ENCODE results near the gene KIDINS220. TPM values are rescaled to one million over a fixed set of nuclear protein-coding genes. Genes with fewer than 3 reads are reported as not detected.
A peak's percentile ranks its signal among the peaks of the same experiment; 100 is the strongest.

The KIDINS220 gene
- total and polyA plus RNA-seq, 9 of the 15 experiments (the other 6 are each of a cell fraction or from before 2014, with no cell fraction given) = 15.2 to 48.0 (median 34.4) TPM

DNA sequence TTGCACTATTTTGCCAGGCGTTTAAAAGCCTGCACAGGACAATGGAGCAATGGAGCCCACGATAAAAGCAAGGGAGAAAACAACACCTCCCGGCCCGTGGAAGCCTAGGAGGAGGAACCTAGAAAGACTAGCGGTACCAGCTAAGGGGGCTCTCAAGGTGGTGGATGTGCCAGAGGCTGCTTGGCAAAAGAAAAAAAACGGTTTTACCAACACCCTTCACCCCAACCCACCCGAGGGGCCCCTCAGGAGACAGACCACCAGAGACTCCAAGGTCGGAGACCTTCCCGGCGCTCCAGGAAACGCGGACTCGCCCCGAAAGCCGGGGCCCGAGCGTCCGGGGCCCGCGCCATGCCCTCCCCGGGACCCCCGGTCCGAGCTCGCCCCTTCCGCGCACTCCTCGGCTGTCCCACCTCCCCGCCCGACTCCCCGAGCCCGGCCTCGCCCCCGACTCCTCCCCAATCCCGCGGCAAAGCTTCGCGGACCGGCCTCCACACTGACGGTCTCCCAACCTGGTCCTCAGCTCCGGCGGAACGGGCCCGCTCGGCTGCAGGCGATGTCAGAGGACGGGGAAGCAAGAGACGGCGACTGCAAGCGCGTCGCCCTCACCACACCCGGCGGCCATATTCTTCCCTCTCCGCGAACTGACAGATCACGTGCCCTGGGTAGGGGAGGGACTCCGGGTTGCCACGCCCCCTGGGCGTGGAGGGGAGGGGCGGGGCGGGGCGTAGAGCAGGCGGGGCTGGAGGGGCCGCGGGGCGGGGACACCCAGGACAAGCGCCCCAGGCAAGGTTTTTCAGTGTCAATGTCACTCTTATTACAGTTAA, at the start of gene KIDINS220 (continued):
- TF ChIP-seq, protein P1, sequence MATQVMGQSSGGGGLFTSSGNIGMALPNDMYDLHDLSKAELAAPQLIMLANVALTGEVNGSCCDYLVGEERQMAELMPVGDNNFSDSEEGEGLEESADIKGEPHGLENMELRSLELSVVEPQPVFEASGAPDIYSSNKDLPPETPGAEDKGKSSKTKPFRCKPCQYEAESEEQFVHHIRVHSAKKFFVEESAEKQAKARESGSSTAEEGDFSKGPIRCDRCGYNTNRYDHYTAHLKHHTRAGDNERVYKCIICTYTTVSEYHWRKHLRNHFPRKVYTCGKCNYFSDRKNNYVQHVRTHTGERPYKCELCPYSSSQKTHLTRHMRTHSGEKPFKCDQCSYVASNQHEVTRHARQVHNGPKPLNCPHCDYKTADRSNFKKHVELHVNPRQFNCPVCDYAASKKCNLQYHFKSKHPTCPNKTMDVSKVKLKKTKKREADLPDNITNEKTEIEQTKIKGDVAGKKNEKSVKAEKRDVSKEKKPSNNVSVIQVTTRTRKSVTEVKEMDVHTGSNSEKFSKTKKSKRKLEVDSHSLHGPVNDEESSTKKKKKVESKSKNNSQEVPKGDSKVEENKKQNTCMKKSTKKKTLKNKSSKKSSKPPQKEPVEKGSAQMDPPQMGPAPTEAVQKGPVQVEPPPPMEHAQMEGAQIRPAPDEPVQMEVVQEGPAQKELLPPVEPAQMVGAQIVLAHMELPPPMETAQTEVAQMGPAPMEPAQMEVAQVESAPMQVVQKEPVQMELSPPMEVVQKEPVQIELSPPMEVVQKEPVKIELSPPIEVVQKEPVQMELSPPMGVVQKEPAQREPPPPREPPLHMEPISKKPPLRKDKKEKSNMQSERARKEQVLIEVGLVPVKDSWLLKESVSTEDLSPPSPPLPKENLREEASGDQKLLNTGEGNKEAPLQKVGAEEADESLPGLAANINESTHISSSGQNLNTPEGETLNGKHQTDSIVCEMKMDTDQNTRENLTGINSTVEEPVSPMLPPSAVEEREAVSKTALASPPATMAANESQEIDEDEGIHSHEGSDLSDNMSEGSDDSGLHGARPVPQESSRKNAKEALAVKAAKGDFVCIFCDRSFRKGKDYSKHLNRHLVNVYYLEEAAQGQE (IDR thresholded peaks at IDR 0.05; ENCODE audit: borderline replicate concordance) = peak; percentile 44
- TF ChIP-seq, protein P1 (CRISPR knock-in tag; IDR thresholded peaks at IDR 0.05; ENCODE audit: low read depth) = no peak
- TF ChIP-seq TCF7 (IDR thresholded peaks at IDR 0.05; ENCODE audit: borderline replicate concordance) (no peak), ZNF589 (CRISPR knock-in tag; IDR thresholded peaks at IDR 0.05; ENCODE audit: low read depth) (no peak), YY1 (IDR thresholded peaks at IDR 0.05; ENCODE audit: borderline replicate concordance in 1 of 3, control insufficient read depth in 1 of 3, extremely low read depth in 1 of 3, insufficient read depth in 3 of 3, insufficient read length in 1 of 3, insufficient replicate concordance in 2 of 3, low read depth in 1 of 3, low read length in 2 of 3) (peak; percentile 74 to 96 (median 91)), RB1 (IDR thresholded peaks at IDR 0.05; ENCODE audit: low read depth) (0 out of 2 replicates have a peak, but pooled peaks have one; percentile 49), POLR2AphosphoS5 (IDR thresholded peaks at IDR 0.05; ENCODE audit: control insufficient read depth, insufficient read depth, low read depth, low read length) (peak; percentile 80), PHF8 (IDR thresholded peaks at IDR 0.05; ENCODE audit: borderline replicate concordance, low read length) (peak; percentile 87; the same call in 1 of the 2 replicates)
- TF ChIP-seq, protein P2, sequence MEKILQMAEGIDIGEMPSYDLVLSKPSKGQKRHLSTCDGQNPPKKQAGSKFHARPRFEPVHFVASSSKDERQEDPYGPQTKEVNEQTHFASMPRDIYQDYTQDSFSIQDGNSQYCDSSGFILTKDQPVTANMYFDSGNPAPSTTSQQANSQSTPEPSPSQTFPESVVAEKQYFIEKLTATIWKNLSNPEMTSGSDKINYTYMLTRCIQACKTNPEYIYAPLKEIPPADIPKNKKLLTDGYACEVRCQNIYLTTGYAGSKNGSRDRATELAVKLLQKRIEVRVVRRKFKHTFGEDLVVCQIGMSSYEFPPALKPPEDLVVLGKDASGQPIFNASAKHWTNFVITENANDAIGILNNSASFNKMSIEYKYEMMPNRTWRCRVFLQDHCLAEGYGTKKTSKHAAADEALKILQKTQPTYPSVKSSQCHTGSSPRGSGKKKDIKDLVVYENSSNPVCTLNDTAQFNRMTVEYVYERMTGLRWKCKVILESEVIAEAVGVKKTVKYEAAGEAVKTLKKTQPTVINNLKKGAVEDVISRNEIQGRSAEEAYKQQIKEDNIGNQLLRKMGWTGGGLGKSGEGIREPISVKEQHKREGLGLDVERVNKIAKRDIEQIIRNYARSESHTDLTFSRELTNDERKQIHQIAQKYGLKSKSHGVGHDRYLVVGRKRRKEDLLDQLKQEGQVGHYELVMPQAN (IDR thresholded peaks at IDR 0.05; ENCODE audit: borderline replicate concordance) = peak; percentile 89
- TF ChIP-seq, protein P3, sequence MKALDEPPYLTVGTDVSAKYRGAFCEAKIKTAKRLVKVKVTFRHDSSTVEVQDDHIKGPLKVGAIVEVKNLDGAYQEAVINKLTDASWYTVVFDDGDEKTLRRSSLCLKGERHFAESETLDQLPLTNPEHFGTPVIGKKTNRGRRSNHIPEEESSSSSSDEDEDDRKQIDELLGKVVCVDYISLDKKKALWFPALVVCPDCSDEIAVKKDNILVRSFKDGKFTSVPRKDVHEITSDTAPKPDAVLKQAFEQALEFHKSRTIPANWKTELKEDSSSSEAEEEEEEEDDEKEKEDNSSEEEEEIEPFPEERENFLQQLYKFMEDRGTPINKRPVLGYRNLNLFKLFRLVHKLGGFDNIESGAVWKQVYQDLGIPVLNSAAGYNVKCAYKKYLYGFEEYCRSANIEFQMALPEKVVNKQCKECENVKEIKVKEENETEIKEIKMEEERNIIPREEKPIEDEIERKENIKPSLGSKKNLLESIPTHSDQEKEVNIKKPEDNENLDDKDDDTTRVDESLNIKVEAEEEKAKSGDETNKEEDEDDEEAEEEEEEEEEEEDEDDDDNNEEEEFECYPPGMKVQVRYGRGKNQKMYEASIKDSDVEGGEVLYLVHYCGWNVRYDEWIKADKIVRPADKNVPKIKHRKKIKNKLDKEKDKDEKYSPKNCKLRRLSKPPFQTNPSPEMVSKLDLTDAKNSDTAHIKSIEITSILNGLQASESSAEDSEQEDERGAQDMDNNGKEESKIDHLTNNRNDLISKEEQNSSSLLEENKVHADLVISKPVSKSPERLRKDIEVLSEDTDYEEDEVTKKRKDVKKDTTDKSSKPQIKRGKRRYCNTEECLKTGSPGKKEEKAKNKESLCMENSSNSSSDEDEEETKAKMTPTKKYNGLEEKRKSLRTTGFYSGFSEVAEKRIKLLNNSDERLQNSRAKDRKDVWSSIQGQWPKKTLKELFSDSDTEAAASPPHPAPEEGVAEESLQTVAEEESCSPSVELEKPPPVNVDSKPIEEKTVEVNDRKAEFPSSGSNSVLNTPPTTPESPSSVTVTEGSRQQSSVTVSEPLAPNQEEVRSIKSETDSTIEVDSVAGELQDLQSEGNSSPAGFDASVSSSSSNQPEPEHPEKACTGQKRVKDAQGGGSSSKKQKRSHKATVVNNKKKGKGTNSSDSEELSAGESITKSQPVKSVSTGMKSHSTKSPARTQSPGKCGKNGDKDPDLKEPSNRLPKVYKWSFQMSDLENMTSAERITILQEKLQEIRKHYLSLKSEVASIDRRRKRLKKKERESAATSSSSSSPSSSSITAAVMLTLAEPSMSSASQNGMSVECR (CRISPR knock-in tag; IDR thresholded peaks at IDR 0.05) = peak; percentile 66

Data from K562 (cell line).